ENCODE measurements around the gene PLBD1. TPM values are rescaled to one million over a fixed set of nuclear protein-coding genes. Genes with fewer than 3 reads are reported as not detected.
A peak's percentile ranks its signal among the peaks of the same experiment; 100 is the strongest.

PLBD1 gene
- total RNA-seq, 2 experiments from 2014 or later, result 0.54 to 0.61 TPM

- peak; percentile 64 for DNase-seq (ENCODE audit: low spot score)
These were observed 4.7 kb upstream of the PLBD1 start for GRCh38 chr12:14572401-14572800.

GRCh38 chr12:14571779-14572178 is 4.1 kb upstream of the PLBD1 start:
- Histone ChIP-seq H3K9me3 (ENCODE audit: low read length) (no peaks in the 10 kb centered on the region), H3K4me3 (ENCODE audit: low read depth, low read length, poor library complexity, severe bottlenecking) (no peak overlapping the region), H4K20me1 (ENCODE audit: insufficient read depth, low read length) (no peaks in the 10 kb centered on the region), H3K4me1 (ENCODE audit: insufficient read depth, low read length, poor library complexity, severe bottlenecking) (peaks cover 40% of the 10 kb centered on the region), H3K79me2 (ENCODE audit: insufficient read depth, low read depth, low read length) (no peaks in the 10 kb centered on the region), H3K36me3 (ENCODE audit: insufficient read depth, low read length) (no peaks in the 10 kb centered on the region), H3K27ac (ENCODE audit: low read depth, low read length, poor library complexity, severe bottlenecking) (no peak overlapping the region), H3K9me2 (ENCODE audit: insufficient read depth, low read length) (no peaks in the 10 kb centered on the region), H3K4me2 (ENCODE audit: low read length) (no peak overlapping the region), H2AFZ (ENCODE audit: low read length) (no peak overlapping the region; the same call in 1 of the 2 replicates)
- intact Hi-C loops (cut with micrococcal nuclease; ENCODE audit: unreplicated experiment), result loop anchor here (1.0 kb wide), 1 partner anchor 93 kb away; no protein-coding TSS in a partner anchor
- ChIA-PET CTCF (ENCODE audit: unreplicated experiment) (interaction anchor here (1.0 kb wide), 1 partner anchor 57 kb away, joined by 3 read pairs; no protein-coding TSS in a partner anchor), POLR2A (interaction anchor here (1.0 kb wide), 1 partner anchor 10 kb away, joined by 4 read pairs; no protein-coding TSS in a partner anchor)
- TF ChIP-seq EZH2phosphoT487 (IDR thresholded peaks at IDR 0.05; ENCODE audit: borderline replicate concordance, low read depth, low read length), result no peak
- TF ChIP-seq CTCF (conservative IDR thresholded peaks at IDR 0.05; ENCODE audit: low read length), result no peak
- no peak for DNase-seq (ENCODE audit: low spot score)
- BruUV-seq (replicated peaks), result no TSS peak

More at GRCh38 chr12:14572401-14572800, 4.7 kb upstream of the PLBD1 start:
- CTCF ChIA-PET (ENCODE audit: unreplicated experiment), result interaction anchor here (1.0 kb wide), 1 partner anchor 56 kb away, joined by 3 read pairs; no protein-coding TSS in a partner anchor
- Histone ChIP-seq H3K9me2 (ENCODE audit: insufficient read depth, low read length) (no peaks in the 10 kb centered on the region), H3K4me1 (ENCODE audit: insufficient read depth, low read length, poor library complexity, severe bottlenecking) (peaks cover 41% of the 10 kb centered on the region), H3K79me2 (ENCODE audit: insufficient read depth, low read depth, low read length) (no peaks in the 10 kb centered on the region), H3K9me3 (ENCODE audit: low read length) (no peaks in the 10 kb centered on the region), H2AFZ (ENCODE audit: low read length) (no peak overlapping the region; the same call in 1 of the 2 replicates), H3K4me2 (ENCODE audit: low read length) (no peak overlapping the region), H3K27ac (ENCODE audit: low read depth, low read length, poor library complexity, severe bottlenecking) (no peak overlapping the region), H4K20me1 (ENCODE audit: insufficient read depth, low read length) (no peaks in the 10 kb centered on the region), H3K36me3 (ENCODE audit: insufficient read depth, low read length) (no peaks in the 10 kb centered on the region), H3K4me3 (ENCODE audit: low read depth, low read length, poor library complexity, severe bottlenecking) (no peak overlapping the region)
- intact Hi-C loops (cut with micrococcal nuclease; ENCODE audit: unreplicated experiment), result loop anchor here (1.0 kb wide), 1 partner anchor 92 kb away; no protein-coding TSS in a partner anchor
- POLR2A ChIA-PET, result interaction anchor here (0.6 to 1.9 kb wide), 3 partner anchors 10 to 47 kb away, joined by 3 to 10 read pairs (median 4); no protein-coding TSS in a partner anchor
- BruUV-seq (replicated peaks), result no TSS peak
- peak; percentile 82 for TF ChIP-seq CTCF (conservative IDR thresholded peaks at IDR 0.05; ENCODE audit: low read length)
- TF ChIP-seq EZH2phosphoT487 (IDR thresholded peaks at IDR 0.05; ENCODE audit: borderline replicate concordance, low read depth, low read length), result no peak

- Histone ChIP-seq H3K79me2 (ENCODE audit: insufficient read depth, low read depth, low read length) (no peaks in the 10 kb centered on the region), H2AFZ (ENCODE audit: low read length) (no peak overlapping the region; the same call in 1 of the 2 replicates), H3K36me3 (ENCODE audit: insufficient read depth, low read length) (no peaks in the 10 kb centered on the region), H3K4me2 (ENCODE audit: low read length) (no peak overlapping the region), H3K9me2 (ENCODE audit: insufficient read depth, low read length) (no peaks in the 10 kb centered on the region), H3K9me3 (ENCODE audit: low read length) (no peaks in the 10 kb centered on the region), H3K4me3 (ENCODE audit: low read depth, low read length, poor library complexity, severe bottlenecking) (no peak overlapping the region), H3K27ac (ENCODE audit: low read depth, low read length, poor library complexity, severe bottlenecking) (no peak overlapping the region), H3K4me1 (ENCODE audit: insufficient read depth, low read length, poor library complexity, severe bottlenecking) (peaks cover 24% of the 10 kb centered on the region), H4K20me1 (ENCODE audit: insufficient read depth, low read length) (no peaks in the 10 kb centered on the region)
- intact Hi-C loops (cut with micrococcal nuclease; ENCODE audit: unreplicated experiment), result no loop called here
- no TSS peak for BruUV-seq (replicated peaks)
- CTCF ChIA-PET (ENCODE audit: unreplicated experiment), result no interaction called here
- POLR2A ChIA-PET, result interaction anchor here (0.9 to 1.7 kb wide), 8 partner anchors 9 to 381 kb away, joined by 3 to 9 read pairs (median 4); no protein-coding TSS in a partner anchor
- DNase-seq (ENCODE audit: low spot score), result no peak
- TF ChIP-seq CTCF (conservative IDR thresholded peaks at IDR 0.05; ENCODE audit: low read length) (no peak), EZH2phosphoT487 (IDR thresholded peaks at IDR 0.05; ENCODE audit: borderline replicate concordance, low read depth, low read length) (no peak)
These were observed 2.5 kb upstream of the PLBD1 start for GRCh38 chr12:14570231-14570630.
